WTC11 (cell line): Measurements from ENCODE around the gene SLC26A2. TPM values are rescaled to one million over a fixed set of nuclear protein-coding genes. Genes with fewer than 3 reads are reported as not detected.

Experiments
- ATAC-seq: fragments of 200-7000 bp; cut with Tn5 transposase; 2 replicates; pipeline ENCODE4 v1.10.0; 2021; ENCODE audit warnings: mild to moderate bottlenecking, moderate library complexity
- CTCF ChIA-PET: fragments of 300-600 bp; sonication (Branson Sonifier 250); formaldehyde crosslinking; loops from one replicate; lab custom pipeline; 2021; ENCODE audit warnings: antibody characterized with exemption; lab: Charles Lee
- POLR2A ChIA-PET: fragments of 350-600 bp; sonication (Branson Sonifier 250); formaldehyde crosslinking; loops from one replicate; lab custom pipeline; 2021; ENCODE audit warnings: antibody characterized with exemption; lab: Charles Lee
- DNase-seq: peaks from one replicate; pipeline ENCODE4 v3.0.0; 2021; ENCODE audit warnings: low spot score
- H3K27ac Mint-ChIP-seq: 2 replicates; pipeline ENCODE4 v1.8.0; 2021; ENCODE audit warnings: mixed read lengths
- H3K27me3 Mint-ChIP-seq: 2 replicates; pipeline ENCODE4 v1.8.0; 2021; ENCODE audit warnings: low read depth, mild to moderate bottlenecking, moderate library complexity, mixed read lengths
- H3K36me3 Mint-ChIP-seq: 2 replicates; pipeline ENCODE4 v1.8.0; 2021; ENCODE audit warnings: mixed read lengths
- H3K4me1 Mint-ChIP-seq: 2 replicates; pipeline ENCODE4 v1.8.0; 2022; ENCODE audit warnings: mixed read lengths
- H3K4me3 Mint-ChIP-seq: 2 replicates; pipeline ENCODE4 v1.8.0; 2021; ENCODE audit warnings: mild to moderate bottlenecking, moderate library complexity, mixed read lengths
- H3K9me3 Mint-ChIP-seq: 2 replicates; pipeline ENCODE4 v1.8.0; 2021; ENCODE audit warnings: mixed read lengths
- CBFB ChIP-seq: sonication (generic); formaldehyde crosslinking; IDR thresholded peaks from 2 replicates; pipeline ENCODE4 v1.8.1; 2022; ENCODE audit warnings: mild to moderate bottlenecking, low read depth, missing genetic modification reagents
- ELF4 ChIP-seq: sonication (generic); formaldehyde crosslinking; IDR thresholded peaks from 2 replicates; pipeline ENCODE4 v1.8.1; 2022; ENCODE audit warnings: low read depth, mild to moderate bottlenecking, moderate library complexity, missing genetic modification reagents
- EMX1 ChIP-seq: fragments of 250-450 bp; sonication (Bioruptor Pico); IDR thresholded peaks from 2 replicates; pipeline ENCODE4 v1.8.0; 2021; ENCODE audit warnings: mild to moderate bottlenecking
- FOXJ3 ChIP-seq: sonication (generic); formaldehyde crosslinking; IDR thresholded peaks from 2 replicates; pipeline ENCODE4 v1.9.0; 2021; ENCODE audit warnings: missing genetic modification reagents, mild to moderate bottlenecking, borderline replicate concordance
- IRF1 ChIP-seq: sonication (generic); formaldehyde crosslinking; IDR thresholded peaks from 2 replicates; pipeline ENCODE4 v1.8.0; 2023; ENCODE audit warnings: missing genetic modification reagents
- IRF2 ChIP-seq: sonication (generic); formaldehyde crosslinking; IDR thresholded peaks from 2 replicates; pipeline ENCODE4 v1.8.0; 2022; ENCODE audit warnings: low read depth, missing genetic modification reagents, borderline replicate concordance
- KAT7 ChIP-seq: sonication (generic); formaldehyde crosslinking; IDR thresholded peaks from 2 replicates; pipeline ENCODE4 v1.8.1; 2023; ENCODE audit warnings: missing genetic modification reagents, mild to moderate bottlenecking, borderline replicate concordance
- NFATC4 ChIP-seq: fragments of 250-450 bp; sonication (Bioruptor Pico); IDR thresholded peaks from 2 replicates; pipeline ENCODE4 v1.9.0; 2021; ENCODE audit warnings: mild to moderate bottlenecking
- NFYB ChIP-seq: sonication (generic); formaldehyde crosslinking; conservative IDR thresholded peaks from 2 replicates; pipeline ENCODE4 v1.8.0; 2022; ENCODE audit warnings: low read depth, missing genetic modification reagents
- NR3C1 ChIP-seq: sonication (generic); formaldehyde crosslinking; conservative IDR thresholded peaks from 2 replicates; pipeline ENCODE4 v1.8.1; 2023; ENCODE audit warnings: low read depth, mild to moderate bottlenecking, missing genetic modification reagents
- SMAD3 ChIP-seq: sonication (generic); formaldehyde crosslinking; IDR thresholded peaks from 2 replicates; pipeline ENCODE4 v1.8.0; 2022; ENCODE audit warnings: missing genetic modification reagents, mild to moderate bottlenecking, borderline replicate concordance
- SMAD4 ChIP-seq: sonication (generic); formaldehyde crosslinking; IDR thresholded peaks from 2 replicates; pipeline ENCODE4 v1.8.0; 2022; ENCODE audit warnings: mild to moderate bottlenecking, missing genetic modification reagents
- TCF7 ChIP-seq: sonication (generic); formaldehyde crosslinking; IDR thresholded peaks from 2 replicates; pipeline ENCODE4 v1.8.0; 2022; ENCODE audit warnings: mild to moderate bottlenecking, low read depth, missing genetic modification reagents, moderate library complexity
- ZBTB21 ChIP-seq: sonication (generic); formaldehyde crosslinking; IDR thresholded peaks from 2 replicates; pipeline ENCODE4 v1.8.1; 2023; ENCODE audit warnings: mild to moderate bottlenecking, missing genetic modification reagents, borderline replicate concordance
- ZNF121 ChIP-seq: sonication (generic); formaldehyde crosslinking; IDR thresholded peaks from 2 replicates; pipeline ENCODE4 v1.8.0; 2023; ENCODE audit warnings: missing genetic modification reagents
- ZNF281 ChIP-seq: sonication (generic); formaldehyde crosslinking; IDR thresholded peaks from 2 replicates; pipeline ENCODE4 v1.8.0; 2023; ENCODE audit warnings: mild to moderate bottlenecking, missing genetic modification reagents
- ZNF416 ChIP-seq: fragments of 250-450 bp; sonication (Bioruptor Pico); IDR thresholded peaks from 2 replicates; pipeline ENCODE4 v1.9.0; 2021; ENCODE audit warnings: mild to moderate bottlenecking, inconsistent platforms
- ZNF425 ChIP-seq: fragments of 250-450 bp; sonication (Bioruptor Pico); conservative IDR thresholded peaks from 2 replicates; pipeline ENCODE4 v1.9.0; 2021; ENCODE audit warnings: mild to moderate bottlenecking
- total RNA-seq: library from RNA; stranded (reverse); gene quantifications from 3 replicates; pipeline ENCODE4 v1.2.3, GENCODE V29; 2021

Gene SLC26A2
- total RNA-seq, 1 experiment from 2014 or later = 11.1 TPM

- Mint-ChIP-seq H3K9me3 (no peaks in the 10 kb centered on the region), H3K36me3 (no peaks in the 10 kb centered on the region), H3K4me1 (no peaks in the 10 kb centered on the region), H3K4me3 (no peak overlapping the region), H3K27me3 (no peaks in the 10 kb centered on the region), H3K27ac (no peak overlapping the region)
- no peak for DNase-seq
- POLR2A ChIA-PET = interaction anchor here (0.7 kb wide), 1 partner anchor 719 kb away, joined by 3 read pairs; the partner anchor contains the start of gene RBM22
- TF ChIP-seq EMX1 (no peak), IRF2 (CRISPR knock-in tag) (no peak), ZNF121 (CRISPR knock-in tag) (no peak), TCF7 (no peak), SMAD3 (CRISPR knock-in tag) (no peak), ZNF425 (CRISPR knock-in tag) (no peak)
- CTCF ChIA-PET = interaction anchor here (0.9 to 1.1 kb wide), 2 partner anchors 8 to 148 kb away, joined by 3 to 8 read pairs; no protein-coding TSS in a partner anchor
- ATAC-seq = no peak
Measured at GRCh38 chr5:149982505-149982904, 21.9 kb downstream of the SLC26A2 start.

DNA sequence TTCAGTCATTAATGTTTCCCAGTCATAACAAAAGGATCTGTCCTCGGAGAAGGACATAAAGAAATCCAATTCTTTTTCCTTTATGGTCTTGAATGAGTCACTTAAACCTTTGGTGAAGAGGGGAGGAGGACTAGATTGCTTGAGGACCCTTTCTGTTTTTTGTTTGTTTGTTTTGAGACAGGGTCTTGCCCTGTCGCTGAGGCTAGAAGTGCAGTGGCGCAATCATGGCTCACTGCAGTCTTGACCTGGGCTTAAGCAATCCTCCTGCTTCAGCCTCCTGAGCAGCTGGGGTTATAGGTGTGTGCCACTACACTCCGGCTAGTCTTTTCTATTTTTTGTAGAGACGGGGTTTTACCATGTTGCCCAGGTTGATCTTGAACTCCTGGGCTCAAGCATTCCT lies 27.6 kb downstream of the SLC26A2 start:
- Mint-ChIP-seq H3K27me3 (no peaks in the 10 kb centered on the region), H3K4me1 (no peaks in the 10 kb centered on the region), H3K27ac (no peak overlapping the region), H3K36me3 (no peaks in the 10 kb centered on the region), H3K4me3 (no peak overlapping the region), H3K9me3 (no peaks in the 10 kb centered on the region)
- ATAC-seq = no peak
- TF ChIP-seq ZNF281 (CRISPR knock-in tag) (no peak), NFYB (no peak), FOXJ3 (CRISPR knock-in tag) (no peak), SMAD4 (no peak), NFATC4 (CRISPR knock-in tag) (no peak), KAT7 (CRISPR knock-in tag) (no peak), CBFB (CRISPR knock-in tag) (no peak), ZNF121 (CRISPR knock-in tag) (no peak), ELF4 (CRISPR knock-in tag) (no peak), IRF1 (CRISPR knock-in tag) (no peak), ZBTB21 (CRISPR knock-in tag) (no peak), ZNF416 (no peak), NR3C1 (CRISPR knock-in tag) (no peak)
- ChIA-PET POLR2A (interaction anchor here (0.9 kb wide), 1 partner anchor 12 kb away, joined by 3 read pairs; the partner anchor contains the start of genes HMGXB3 and TIGD6), CTCF (no interaction called here)
- no peak for DNase-seq
